KG1 (cell line): ENCODE data around the gene METRN.

Experiments
- DNase-seq: peaks from one replicate; lab custom pipeline; 2025; lab: John Stamatoyannopoulos, UW

The METRN gene

GRCh38 chr16:723695-724094, 8.8 kb downstream of the METRN start:
- no peak for DNase-seq

DNA sequence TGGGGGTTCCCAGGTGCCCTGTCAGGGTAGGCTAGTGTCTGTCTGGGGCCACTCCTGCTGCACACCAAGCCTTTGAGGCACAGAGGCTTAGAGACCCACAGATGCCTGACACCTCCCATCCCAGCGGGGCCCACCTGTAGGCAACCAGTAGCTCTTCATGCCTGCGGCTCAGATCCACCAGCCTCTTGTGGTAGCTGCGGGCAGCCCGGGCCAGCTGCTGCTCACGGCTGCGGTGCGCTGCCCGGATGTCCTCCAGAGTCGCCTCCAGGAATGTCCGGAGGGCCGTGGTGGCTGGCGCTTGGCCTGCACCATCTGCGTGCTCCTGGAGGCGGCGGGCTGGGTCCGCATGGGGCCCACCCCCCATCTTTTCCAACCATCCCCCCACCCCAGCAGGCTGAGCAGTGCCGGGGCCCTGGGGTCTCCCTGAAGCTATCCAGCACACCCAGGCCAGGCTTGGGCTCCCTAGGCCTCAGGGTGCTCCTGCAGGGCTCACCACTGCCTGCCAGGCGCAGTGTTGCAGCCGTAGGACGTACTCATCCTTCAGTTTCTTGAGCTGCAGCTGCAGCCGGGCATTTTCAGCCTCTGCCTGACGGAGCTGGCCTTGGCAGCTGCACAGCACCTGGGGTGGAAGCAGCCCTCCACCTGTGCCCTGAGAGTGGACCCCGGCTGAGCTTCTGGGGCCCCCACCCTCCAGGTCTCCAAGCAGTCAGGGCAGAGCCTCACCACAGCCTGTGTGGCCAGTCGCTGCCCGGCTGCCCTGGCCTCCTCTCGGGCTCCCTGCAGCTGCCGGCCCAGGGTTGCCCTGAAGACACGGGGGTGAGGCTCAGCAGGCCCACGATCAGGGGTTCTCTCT, 9.5 kb downstream of the METRN start:
- DNase-seq, result no peak

- DNase-seq, result no peak
Measured at GRCh38 chr16:725041-725376, 10.1 kb downstream of the METRN start.

DNA sequence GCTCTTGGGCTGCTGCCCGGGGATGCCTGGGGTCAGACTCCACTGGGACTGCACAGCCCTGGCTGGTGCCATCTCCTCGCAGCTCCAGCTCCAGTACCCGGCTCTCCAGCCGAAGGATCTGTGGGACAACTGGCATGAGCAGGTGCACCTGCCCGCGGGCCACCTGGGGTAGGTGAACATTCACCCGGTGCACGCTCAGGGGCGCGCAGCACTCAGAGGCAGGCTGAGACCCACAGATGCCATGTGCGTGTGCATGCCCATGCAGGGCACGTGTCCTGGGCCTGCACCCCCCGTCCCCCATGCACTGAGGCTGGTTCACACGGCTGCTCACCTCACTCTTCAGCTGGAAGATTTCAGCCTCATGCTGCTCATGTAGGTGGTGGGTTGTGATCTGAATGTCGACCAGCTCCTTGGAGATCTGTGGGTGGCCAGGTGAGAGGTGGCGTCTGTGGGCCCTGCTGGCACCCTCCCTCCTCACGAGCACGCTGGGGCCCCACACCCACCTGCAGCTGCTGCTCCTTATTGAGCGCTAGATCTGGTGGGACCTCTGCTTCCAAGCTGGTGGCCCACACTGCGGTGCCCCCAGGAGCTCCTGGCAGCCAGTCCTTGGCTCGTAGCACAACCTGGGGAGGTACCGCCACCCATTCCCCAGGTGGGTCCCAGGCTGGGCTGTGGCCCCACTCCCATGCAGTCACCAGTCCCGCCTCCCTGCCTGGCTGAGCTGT, 10.7 kb downstream of the METRN start:
- no peak for DNase-seq

DNA sequence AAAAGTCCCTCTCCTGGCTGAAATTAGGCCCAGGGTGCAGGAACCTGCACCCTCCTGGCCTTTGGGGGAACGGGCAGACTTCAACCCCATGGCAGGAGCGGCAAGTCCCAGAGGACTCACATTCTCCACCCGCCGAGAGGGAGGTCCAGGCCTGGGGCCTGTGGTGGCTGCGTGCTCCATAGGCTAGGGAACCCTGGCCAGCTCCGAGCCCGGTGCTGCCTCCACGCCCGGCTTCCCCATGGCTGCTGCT, 11.2 kb downstream of the METRN start:
- no peak for DNase-seq

- DNase-seq, result no peak
Measured at GRCh38 chr16:726438-727290, 11.7 kb downstream of the METRN start, which contains the start of the genes CCDC78 and HAGHL. Gene CCDC78 (minus strand): TSS chr16:726443. CDS start chr16:726367, 76 bp downstream. Gene HAGHL (plus strand): TSS chr16:727106. CDS start chr16:727510, 404 bp downstream.

- no peak for DNase-seq
Measured at GRCh38 chr16:727291-727977, 12.5 kb downstream of the METRN start.

GRCh38 chr16:728131-728889, 13.4 kb downstream of the METRN start:
- DNase-seq, result no peak

DNA sequence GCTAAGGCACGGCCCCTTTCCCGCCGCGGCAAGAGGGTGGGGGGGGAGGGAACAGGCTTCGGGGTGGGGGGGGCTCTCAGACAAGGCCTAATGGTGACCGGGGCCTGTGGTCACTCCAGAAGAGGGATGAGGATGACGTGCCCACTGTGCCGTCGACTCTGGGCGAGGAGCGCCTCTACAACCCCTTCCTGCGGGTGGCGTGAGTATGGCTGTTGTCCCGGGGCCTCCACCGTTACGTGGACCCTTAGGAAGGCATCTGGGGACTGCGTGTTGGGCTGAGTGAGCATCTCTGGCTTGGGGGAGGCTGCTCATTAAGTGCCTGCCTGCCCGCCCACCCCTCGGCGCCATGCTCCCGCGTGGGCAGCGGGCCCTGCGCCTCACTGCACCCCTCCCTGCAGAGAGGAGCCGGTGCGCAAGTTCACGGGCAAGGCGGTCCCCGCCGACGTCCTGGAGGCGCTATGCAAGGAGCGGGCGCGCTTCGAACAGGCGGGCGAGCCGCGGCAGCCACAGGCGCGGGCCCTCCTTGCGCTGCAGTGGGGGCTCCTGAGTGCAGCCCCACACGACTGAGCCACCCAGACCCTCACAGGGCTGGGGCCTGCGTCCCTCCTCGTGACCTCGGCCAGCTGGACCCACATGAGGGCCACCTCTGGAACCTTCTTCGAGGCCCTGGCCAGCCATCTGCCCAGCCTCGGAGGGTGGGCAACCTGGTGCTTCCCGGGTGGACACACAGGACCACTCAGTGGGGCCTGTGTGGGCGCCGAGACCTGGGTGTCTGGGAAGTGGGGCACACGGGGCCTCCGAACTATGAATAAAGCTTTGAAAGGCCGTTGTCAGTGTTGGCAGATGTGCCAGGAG, 14.2 kb downstream of the METRN start:
- DNase-seq, result no peak

DNA sequence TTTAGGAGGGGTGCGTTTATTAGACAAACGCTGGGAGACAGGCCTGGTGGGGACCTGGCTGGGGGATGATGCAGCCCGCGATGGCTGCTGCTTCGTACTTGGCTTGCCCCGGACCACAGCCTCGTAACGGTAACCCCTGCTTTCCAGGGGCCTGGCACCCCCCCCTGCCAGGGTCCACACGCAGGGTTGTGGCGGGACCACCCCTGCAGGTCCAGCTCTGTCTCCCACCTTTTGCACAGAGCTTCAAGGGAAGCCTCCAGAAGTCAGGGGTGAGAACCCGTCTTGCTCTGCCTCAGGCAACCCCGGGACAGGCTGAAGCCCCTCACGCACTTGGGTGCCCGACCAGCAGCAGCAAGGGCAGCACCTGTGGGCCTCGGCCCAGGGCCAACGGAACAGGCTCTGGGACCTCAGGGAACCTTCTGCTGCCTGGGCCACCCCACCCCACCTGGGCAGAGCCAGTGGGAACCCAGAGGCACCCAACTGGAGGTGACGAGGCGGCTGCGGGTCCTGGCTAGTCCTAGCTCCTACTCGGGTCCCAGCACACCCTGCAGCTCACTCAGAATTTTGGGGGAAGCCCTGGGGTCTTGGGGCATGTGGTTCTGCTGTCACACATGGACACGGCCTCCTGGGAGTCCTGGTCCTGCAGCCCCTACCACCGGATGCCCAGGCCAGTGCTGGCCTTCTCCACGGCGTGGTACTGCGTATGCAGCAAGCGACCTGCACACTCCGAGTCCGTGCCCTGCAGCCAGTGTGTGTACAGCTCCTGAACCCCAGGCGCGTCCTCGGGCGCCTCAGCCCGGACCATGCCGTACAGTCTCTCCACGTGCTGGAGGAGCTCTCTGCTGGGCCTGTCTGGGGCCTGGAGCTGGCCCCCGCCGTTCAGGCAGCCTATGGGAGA, 15.1 kb downstream of the METRN start:
- no peak for DNase-seq

GRCh38 chr16:730666-731509, 16.0 kb downstream of the METRN start:
- DNase-seq, result no peak

DNA sequence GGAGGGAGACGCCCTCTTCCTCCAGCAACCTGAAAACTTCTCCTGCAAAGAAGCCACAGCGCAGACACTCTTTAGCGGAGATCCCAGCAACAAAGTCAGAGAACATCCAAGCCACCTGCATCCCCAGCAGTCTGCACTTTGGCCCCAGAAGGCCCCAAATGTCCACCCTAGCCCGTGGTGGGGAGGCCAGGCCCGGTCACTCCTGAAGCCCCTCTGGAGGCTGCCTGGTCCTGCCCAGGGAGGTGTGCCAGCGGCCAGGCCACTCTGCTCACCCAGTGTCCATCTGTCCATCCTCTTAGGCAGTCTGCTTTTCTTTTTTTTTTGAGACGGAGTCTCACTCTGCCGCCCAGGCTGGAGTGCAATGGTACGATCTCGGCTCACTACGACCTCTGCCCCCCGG, 17.4 kb downstream of the METRN start:
- no peak for DNase-seq

DNA sequence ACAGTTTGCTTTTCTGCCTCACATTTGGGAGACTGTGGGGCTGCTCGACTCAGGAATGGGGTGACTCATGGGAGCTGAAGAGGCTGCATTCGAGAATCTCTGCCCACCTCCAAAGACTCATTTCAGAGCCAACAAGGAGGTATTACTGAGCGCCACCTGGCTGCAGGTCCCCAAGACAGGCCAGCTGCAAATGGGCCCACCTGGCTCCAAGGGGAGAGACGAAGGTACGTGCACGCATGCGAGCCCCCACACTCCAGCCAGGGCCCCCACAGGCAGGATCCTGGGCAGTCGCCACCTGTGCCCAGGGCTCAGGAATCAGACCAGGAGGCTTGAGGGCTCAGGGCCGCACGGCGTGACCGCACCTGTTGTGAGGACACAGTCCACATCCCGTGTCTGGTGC, 18.0 kb downstream of the METRN start:
- DNase-seq, result no peak

- no peak for DNase-seq
Measured at GRCh38 chr16:733382-734207, 18.7 kb downstream of the METRN start.

GRCh38 chr16:734208-734980, 19.5 kb downstream of the METRN start:
- DNase-seq, result no peak

DNA sequence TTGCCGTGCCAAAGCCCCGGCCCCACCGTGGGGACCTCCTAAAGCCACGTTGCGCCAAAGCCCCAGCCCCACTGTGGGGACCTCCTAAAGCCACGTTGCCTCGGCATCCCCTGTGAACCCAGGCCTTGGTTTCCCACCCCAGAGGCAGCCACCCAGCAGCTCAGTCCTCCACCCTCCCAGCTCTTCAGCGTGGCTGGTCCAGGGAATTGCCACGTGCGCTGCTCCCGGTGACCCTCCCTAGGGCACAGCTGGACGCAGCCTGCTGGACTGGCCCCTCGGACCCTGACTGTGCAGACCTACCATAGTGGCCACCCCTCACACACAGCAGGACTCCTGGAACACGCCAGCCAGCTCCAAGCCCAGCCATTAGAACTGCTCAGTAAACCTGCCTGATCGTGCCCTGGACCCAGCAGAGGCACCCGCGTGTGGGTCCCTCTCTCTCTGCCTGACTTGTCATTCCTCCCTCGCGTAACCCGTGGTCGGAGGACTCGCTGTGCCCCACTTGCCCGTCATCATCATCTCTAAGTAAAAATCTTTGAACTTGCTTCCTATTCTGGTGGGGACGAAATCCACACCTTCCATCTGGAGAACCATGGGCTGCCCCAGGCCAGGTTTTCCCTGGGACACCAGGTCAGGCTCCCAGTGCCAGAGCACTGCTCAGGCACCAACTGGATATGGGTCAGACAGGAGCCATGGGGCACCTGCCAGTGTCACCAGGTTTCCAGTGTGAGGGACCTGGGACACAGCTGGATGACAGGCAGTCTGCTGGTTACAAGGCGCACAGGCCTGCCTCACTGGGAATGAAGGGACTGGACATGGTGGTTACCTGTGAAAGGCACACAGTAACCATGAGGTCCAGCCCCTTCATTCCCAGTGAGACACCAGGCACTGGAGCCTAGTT, 20.3 kb downstream of the METRN start:
- no peak for DNase-seq
